Trophoblast cell (in vitro differentiated cells and primary cell): Measurements from ENCODE around the gene GAGE1.
"Not testable (repeated sequence)": the region's sequence is repeated elsewhere in the genome, so short reads cannot be mapped to it uniquely, and the experiment has no call there.

Experiments
- DNase-seq, 2 donors: peaks; one replicate each; pipeline ENCODE4 v3.0.0-alpha.2; 2016
- H2AFZ ChIP-seq: 2 replicates; pipeline ENCODE4 v1.6.1; 2013; ENCODE audit warnings: low read length, moderate library complexity, mild to moderate bottlenecking; ENCODE audit not compliant: insufficient read depth, poor library complexity
- H2AK5ac ChIP-seq: 2 replicates; pipeline ENCODE4 v1.6.1; 2013; ENCODE audit warnings: mild to moderate bottlenecking, low read length
- H2BK120ac ChIP-seq: 2 replicates; pipeline ENCODE4 v1.6.1; 2013; ENCODE audit warnings: low read length, mild to moderate bottlenecking, moderate library complexity; ENCODE audit not compliant: insufficient read depth, poor library complexity
- H2BK12ac ChIP-seq: 2 replicates; pipeline ENCODE4 v1.6.1; 2013; ENCODE audit warnings: mild to moderate bottlenecking, low read length, moderate library complexity
- H2BK5ac ChIP-seq: 2 replicates; pipeline ENCODE4 v1.6.1; 2013; ENCODE audit warnings: low read length, low read depth, moderate library complexity, mild to moderate bottlenecking; ENCODE audit not compliant: poor library complexity
- H3K14ac ChIP-seq: 2 replicates; pipeline ENCODE4 v1.6.1; 2013; ENCODE audit warnings: mild to moderate bottlenecking, low read length
- H3K18ac ChIP-seq: 2 replicates; pipeline ENCODE4 v1.6.1; 2013; ENCODE audit warnings: mild to moderate bottlenecking, low read length
- H3K23ac ChIP-seq: 2 replicates; pipeline ENCODE4 v1.6.1; 2013; ENCODE audit warnings: low read length
- H3K27ac ChIP-seq: 2 replicates; pipeline ENCODE4 v1.5.1; 2013; ENCODE audit warnings: low read depth, mild to moderate bottlenecking, inconsistent platforms, low read length, moderate library complexity
- H3K27me3 ChIP-seq: 2 replicates; pipeline ENCODE4 v1.6.1; 2013; ENCODE audit warnings: inconsistent platforms, mild to moderate bottlenecking, low read length, moderate library complexity; ENCODE audit not compliant: insufficient read depth
- H3K36me3 ChIP-seq, 2 experiments: 1 replicate in 1 of 2; 2 replicates in 1 of 2; pipeline ENCODE4 v1.6.1; 2013; ENCODE audit warnings: low read length in 2 of 2, mild to moderate bottlenecking in 2 of 2, moderate library complexity in 1 of 2; ENCODE audit not compliant: insufficient read depth in 2 of 2, control insufficient read depth in 1 of 2
- H3K4ac ChIP-seq: 2 replicates; pipeline ENCODE4 v1.6.1; 2013; ENCODE audit warnings: low read depth, mild to moderate bottlenecking, low read length, moderate library complexity
- H3K4me1 ChIP-seq, 2 experiments: 1 replicate in 1 of 2; 2 replicates in 1 of 2; pipeline ENCODE4 v1.6.1; 2013; ENCODE audit warnings: low read length in 2 of 2, mild to moderate bottlenecking in 2 of 2, moderate library complexity in 1 of 2; ENCODE audit not compliant: insufficient read depth in 2 of 2, control insufficient read depth in 1 of 2
- H3K4me2 ChIP-seq: 2 replicates; pipeline ENCODE4 v1.6.1; 2013; ENCODE audit warnings: inconsistent platforms, mild to moderate bottlenecking, low read length, moderate library complexity
- H3K4me3 ChIP-seq: 2 replicates; pipeline ENCODE4 v1.5.1; 2013; ENCODE audit warnings: mild to moderate bottlenecking, low read depth, low read length, inconsistent platforms
- H3K79me1 ChIP-seq: one replicate; pipeline ENCODE4 v1.6.1; 2013; ENCODE audit warnings: low read length
- H3K79me2 ChIP-seq: 2 replicates; pipeline ENCODE4 v1.6.1; 2013; ENCODE audit warnings: low read length, mild to moderate bottlenecking; ENCODE audit not compliant: control insufficient read depth, insufficient read depth, poor library complexity
- H3K9ac ChIP-seq: 2 replicates; pipeline ENCODE4 v1.6.1; 2013; ENCODE audit warnings: mild to moderate bottlenecking, low read length
- H3K9me3 ChIP-seq: 2 replicates; pipeline ENCODE4 v1.6.1; 2013; ENCODE audit warnings: low read depth, mild to moderate bottlenecking, control low read depth, inconsistent platforms, low read length; ENCODE audit not compliant: insufficient read depth
- H4K12ac ChIP-seq: 2 replicates; pipeline ENCODE4 v1.6.1; 2013; ENCODE audit warnings: low read depth, mild to moderate bottlenecking, low read length, moderate library complexity
- H4K8ac ChIP-seq: 2 replicates; pipeline ENCODE4 v1.6.1; 2013; ENCODE audit warnings: low read depth, mild to moderate bottlenecking, low read length, moderate library complexity
- H4K91ac ChIP-seq: one replicate; pipeline ENCODE4 v1.6.1; 2013; ENCODE audit warnings: low read depth, mild to moderate bottlenecking, low read length, moderate library complexity
- WGBS: extraction: QIAGEN DNeasy Blood & Tissue Kit; methylation state at CpG from one replicate; pipeline ENCODE4 v1.1.7; 2013; ENCODE audit warnings: missing lambda C conversion rate; ENCODE audit not compliant: insufficient read length, insufficient coverage; ENCODE audit errors: extremely low coverage; 5-methylcytosine and 5-hydroxymethylcytosine counted together

The GAGE1 gene

DNA sequence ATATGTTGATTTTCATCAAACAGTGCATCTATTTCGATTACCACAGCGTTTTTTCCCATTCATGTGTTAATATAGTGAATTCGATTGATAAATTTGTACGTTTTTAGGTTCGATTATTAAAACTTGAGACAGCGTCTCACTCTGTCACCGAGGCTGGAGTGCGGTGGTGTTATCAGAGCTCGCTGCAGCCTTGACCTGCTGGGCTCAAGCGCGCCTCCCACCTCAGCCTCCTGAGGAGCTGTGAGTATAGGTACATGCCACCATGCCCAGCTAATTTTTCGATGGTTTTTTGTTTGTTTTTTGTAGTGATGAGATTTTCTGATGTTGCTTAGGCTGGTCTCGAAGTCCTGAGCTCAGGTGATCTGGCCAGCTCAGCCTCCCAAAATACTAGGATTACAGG is 29.7 kb upstream of the GAGE1 start:
- H3K4ac ChIP-seq, H3K4me3 ChIP-seq, H4K8ac ChIP-seq, H2BK5ac ChIP-seq, H3K27me3 ChIP-seq, H2AK5ac ChIP-seq, DNase-seq, H3K79me2 ChIP-seq, H3K4me1 ChIP-seq, H3K4me2 ChIP-seq, H3K79me1 ChIP-seq, H2BK120ac ChIP-seq, H4K12ac ChIP-seq, H3K9ac ChIP-seq, H4K91ac ChIP-seq, H3K9me3 ChIP-seq, H3K27ac ChIP-seq, H3K36me3 ChIP-seq, H3K18ac ChIP-seq, H2BK12ac ChIP-seq, H3K14ac ChIP-seq, H2AFZ ChIP-seq, H3K23ac ChIP-seq: not testable (repeated sequence)
- WGBS: no CpG with 5 or more reads among the region's 13 CpGs

- H3K79me2 ChIP-seq, H3K18ac ChIP-seq, H2BK120ac ChIP-seq, H2AFZ ChIP-seq, H2BK12ac ChIP-seq, H3K4me1 ChIP-seq, H2AK5ac ChIP-seq, H4K8ac ChIP-seq, H3K23ac ChIP-seq, H3K79me1 ChIP-seq, H3K36me3 ChIP-seq, H4K91ac ChIP-seq, DNase-seq, H3K4me3 ChIP-seq, H3K4me2 ChIP-seq, H3K9me3 ChIP-seq, H4K12ac ChIP-seq, H3K27ac ChIP-seq, H3K9ac ChIP-seq, H3K27me3 ChIP-seq, H2BK5ac ChIP-seq, H3K4ac ChIP-seq, H3K14ac ChIP-seq: not testable (repeated sequence)
- no CpG with 5 or more reads among the region's 16 CpGs for WGBS
Observed at GRCh38 chrX:49570100-49570499, 28.7 kb upstream of the GAGE1 start, which contains the start of gene GAGE12G. Gene GAGE12G, plus strand, starts transcription at chrX:49570400. Its CDS starts 1,155 bp downstream, at chrX:49571555.

- H2AK5ac ChIP-seq, H3K27me3 ChIP-seq, H3K9ac ChIP-seq, H3K79me2 ChIP-seq, H3K79me1 ChIP-seq, H3K4me3 ChIP-seq, DNase-seq, H4K12ac ChIP-seq, H3K36me3 ChIP-seq, H3K4me1 ChIP-seq, H3K4me2 ChIP-seq, H3K18ac ChIP-seq, H4K91ac ChIP-seq, H2AFZ ChIP-seq, H3K23ac ChIP-seq, H4K8ac ChIP-seq, H3K9me3 ChIP-seq, H2BK120ac ChIP-seq, H2BK12ac ChIP-seq, H3K27ac ChIP-seq, H3K14ac ChIP-seq, H3K4ac ChIP-seq, H2BK5ac ChIP-seq: not testable (repeated sequence)
- WGBS: no CpG with 5 or more reads among the region's 16 CpGs
Observed at GRCh38 chrX:49579649-49580048, 19.2 kb upstream of the GAGE1 start, which contains the start of gene GAGE12H. Gene GAGE12H, plus strand, starts transcription at chrX:49579949. Its CDS starts 1,155 bp downstream, at chrX:49581104.

DNA sequence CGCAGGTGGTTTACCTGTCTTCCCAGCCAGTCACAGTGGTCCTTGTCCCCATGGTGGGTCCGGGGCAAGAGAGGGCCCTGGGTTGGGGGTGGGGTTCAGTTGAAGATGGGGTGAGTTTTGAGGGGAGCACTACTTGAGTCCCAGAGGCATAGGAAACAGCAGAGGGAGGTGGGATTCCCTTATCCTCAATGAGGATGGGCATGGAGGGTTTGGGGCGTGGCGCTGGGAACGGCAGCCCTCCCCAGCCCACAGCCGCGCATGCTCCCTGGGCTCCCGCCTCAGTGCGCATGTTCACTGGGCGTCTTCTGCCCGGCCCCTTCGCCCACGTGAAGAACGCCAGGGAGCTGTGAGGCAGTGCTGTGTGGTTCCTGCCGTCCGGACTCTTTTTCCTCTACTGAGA is 9.6 kb upstream of the GAGE1 start, which contains the start of gene GAGE2A:
GAGE2A (plus strand) TSS at position 301 of the 400 bp plus-strand sequence. CDS start 1,155 bp downstream, outside the sequence.
- not testable (repeated sequence) for H3K4me3 ChIP-seq, H2BK5ac ChIP-seq, H3K14ac ChIP-seq, H3K79me1 ChIP-seq, H3K4ac ChIP-seq, H3K9me3 ChIP-seq, H4K12ac ChIP-seq, H4K91ac ChIP-seq, H3K4me1 ChIP-seq, H3K23ac ChIP-seq, H3K4me2 ChIP-seq, H3K9ac ChIP-seq, H2BK12ac ChIP-seq, H3K27me3 ChIP-seq, H3K18ac ChIP-seq, H3K27ac ChIP-seq, DNase-seq, H4K8ac ChIP-seq, H3K79me2 ChIP-seq, H2AFZ ChIP-seq, H2AK5ac ChIP-seq, H2BK120ac ChIP-seq, H3K36me3 ChIP-seq
- no CpG with 5 or more reads among the region's 16 CpGs for WGBS
